Lower leg skin (tissue), 4 donors: Measurements from ENCODE around the gene PIGR. TPM values are rescaled to one million over a fixed set of nuclear protein-coding genes. Genes with fewer than 3 reads are reported as not detected.

Source experiments
- DNase-seq, 2 donors: peaks; one replicate each; pipeline ENCODE4 v3.0.0-alpha.2; 2019; ENCODE audit warnings: low spot score in 2 of 2
- H3K4me3 ChIP-seq: fragments of 200-600 bp; sonication (generic); 2 replicates; pipeline ENCODE4 v1.5.1; 2017; ENCODE audit warnings: mild to moderate bottlenecking, low read depth; ENCODE audit not compliant: poor library complexity, severe bottlenecking
- POLR2A ChIP-seq, 2 donors: fragments of 450-650 bp; IDR thresholded peaks; one replicate each; pipeline ENCODE4 v1.6.1; 2016 to 2017; ENCODE audit warnings: antibody characterized with exemption in 2 of 2, mild to moderate bottlenecking in 1 of 2, moderate library complexity in 1 of 2
- WGBS, 2 donors: methylation state at CpG; one replicate each; pipeline ENCODE4 v1.1.5; 2018; 5-methylcytosine and 5-hydroxymethylcytosine counted together
- intact Hi-C: fragments of 100-400 bp; cut with DNase I; formaldehyde crosslinking; loops from one replicate; pipeline ENCODE4 v1.15.0; 2023; ENCODE audit warnings: low total_unique reads
- total RNA-seq, 4 donors: library from RNA; depleted of rRNA; stranded (reverse); fragments of >200 nt; gene quantifications; one replicate each; pipeline ENCODE4 v1.1.0, GENCODE V29; 2016
- TF ChIP-seq, protein P1 (sequence below), 3 donors: fragments of 450-650 bp; IDR thresholded peaks; one replicate each; pipeline ENCODE4 v1.5.1; 2016; ENCODE audit warnings: antibody characterized with exemption in 3 of 3, mild to moderate bottlenecking in 3 of 3, moderate library complexity in 2 of 3

PIGR gene
- total RNA-seq, 4 donors from 2014 or later: 0.55 to 4.7 (median 2.0) TPM; not detected in 1

GRCh38 chr1:206909161-206909882 lies 36.9 kb downstream of the PIGR start:
- TF ChIP-seq, protein P1, sequence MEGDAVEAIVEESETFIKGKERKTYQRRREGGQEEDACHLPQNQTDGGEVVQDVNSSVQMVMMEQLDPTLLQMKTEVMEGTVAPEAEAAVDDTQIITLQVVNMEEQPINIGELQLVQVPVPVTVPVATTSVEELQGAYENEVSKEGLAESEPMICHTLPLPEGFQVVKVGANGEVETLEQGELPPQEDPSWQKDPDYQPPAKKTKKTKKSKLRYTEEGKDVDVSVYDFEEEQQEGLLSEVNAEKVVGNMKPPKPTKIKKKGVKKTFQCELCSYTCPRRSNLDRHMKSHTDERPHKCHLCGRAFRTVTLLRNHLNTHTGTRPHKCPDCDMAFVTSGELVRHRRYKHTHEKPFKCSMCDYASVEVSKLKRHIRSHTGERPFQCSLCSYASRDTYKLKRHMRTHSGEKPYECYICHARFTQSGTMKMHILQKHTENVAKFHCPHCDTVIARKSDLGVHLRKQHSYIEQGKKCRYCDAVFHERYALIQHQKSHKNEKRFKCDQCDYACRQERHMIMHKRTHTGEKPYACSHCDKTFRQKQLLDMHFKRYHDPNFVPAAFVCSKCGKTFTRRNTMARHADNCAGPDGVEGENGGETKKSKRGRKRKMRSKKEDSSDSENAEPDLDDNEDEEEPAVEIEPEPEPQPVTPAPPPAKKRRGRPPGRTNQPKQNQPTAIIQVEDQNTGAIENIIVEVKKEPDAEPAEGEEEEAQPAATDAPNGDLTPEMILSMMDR (IDR thresholded peaks at IDR 0.05): no peak
- TF ChIP-seq POLR2A (IDR thresholded peaks at IDR 0.05): no peak
- H3K4me3 ChIP-seq: no peak overlapping the region
- 0 to 1% methylated on average over 39 to 47 of the region's 69 CpGs for WGBS, 2 donors
- DNase-seq: peak; percentile 78 to 91
- intact Hi-C loops: no loop called here

DNA sequence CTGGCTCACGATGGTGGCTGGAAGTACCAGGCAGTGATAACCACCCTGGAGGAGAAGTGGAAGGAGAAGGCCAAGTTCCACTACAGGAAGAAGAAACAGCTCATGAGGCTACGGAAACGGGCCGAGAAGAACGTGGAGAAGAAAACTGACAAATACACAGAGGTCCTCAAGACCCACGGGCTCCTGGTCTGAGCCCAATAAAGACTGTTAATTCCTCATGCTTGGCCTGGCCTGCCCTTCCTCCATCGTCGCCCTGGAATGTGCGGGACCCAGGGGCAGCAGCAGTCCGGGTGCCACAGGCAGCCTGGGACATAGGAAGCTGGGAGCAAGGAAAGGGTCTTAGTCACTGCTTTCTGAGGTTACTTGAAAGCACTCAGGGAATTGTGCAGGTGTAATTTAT lies 38.2 kb downstream of the PIGR start:
- intact Hi-C loops: no loop called here
- H3K4me3 ChIP-seq: no peak overlapping the region
- 95 to 97% methylated on average over 10 of the region's 10 CpGs for WGBS, 2 donors
- TF ChIP-seq, protein P1 (IDR thresholded peaks at IDR 0.05): no peak
- TF ChIP-seq POLR2A (IDR thresholded peaks at IDR 0.05): no peak
- DNase-seq: no peak

- no peak for DNase-seq
- TF ChIP-seq, protein P1 (IDR thresholded peaks at IDR 0.05): no peak
- TF ChIP-seq POLR2A (IDR thresholded peaks at IDR 0.05): no peak
- WGBS, 2 donors: 84 to 87% methylated on average over 21 to 23 of the region's 23 CpGs
- intact Hi-C loops: no loop called here
- no peak overlapping the region for H3K4me3 ChIP-seq
These were observed 38.8 kb downstream of the PIGR start for GRCh38 chr1:206907304-206907991.

- DNase-seq: peak in 1 of 2 donors; percentile 79
- H3K4me3 ChIP-seq: no peak overlapping the region
- 45 to 53% methylated on average over 4 of the region's 4 CpGs for WGBS, 2 donors
- TF ChIP-seq POLR2A (IDR thresholded peaks at IDR 0.05): no peak
- TF ChIP-seq, protein P1 (IDR thresholded peaks at IDR 0.05): no peak
- intact Hi-C loops: no loop called here
These were observed 40.7 kb downstream of the PIGR start for GRCh38 chr1:206905295-206906164.

DNA sequence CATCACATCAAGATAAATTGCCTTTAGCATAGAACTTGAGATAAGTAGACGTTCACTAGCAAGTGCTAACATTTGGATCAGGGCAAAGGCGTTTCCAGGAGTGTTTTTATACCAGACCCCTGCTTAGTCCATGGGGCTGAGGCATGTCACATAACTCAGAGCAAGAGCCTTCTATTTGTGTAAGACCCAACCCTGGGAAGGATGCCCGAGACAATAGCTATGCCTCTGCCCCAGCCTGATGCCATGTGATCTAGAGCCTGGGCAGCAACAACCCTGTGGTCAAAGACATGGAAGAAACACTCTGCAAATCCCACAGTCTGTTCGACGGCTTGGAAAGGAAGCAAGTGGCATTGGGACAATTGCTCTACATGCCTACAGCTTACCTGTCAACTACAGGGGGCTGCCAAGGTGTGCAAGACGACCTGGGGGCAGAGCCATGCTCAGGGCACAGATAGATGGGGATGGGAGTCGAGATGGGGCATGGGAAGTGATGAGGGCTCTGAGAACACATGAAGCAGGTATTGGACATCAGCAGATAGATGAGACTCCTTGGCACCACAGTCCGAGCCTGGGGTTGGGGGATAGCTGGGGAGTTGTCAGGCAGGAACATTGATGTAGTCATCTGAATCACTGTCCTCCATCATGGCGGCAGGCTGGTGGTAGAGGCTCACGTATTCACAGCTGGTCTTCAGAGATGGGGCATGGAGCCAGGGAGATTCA lies 41.7 kb downstream of the PIGR start:
- 80 to 82% methylated on average over 10 of the region's 10 CpGs for WGBS, 2 donors
- intact Hi-C loops: no loop called here
- no peak overlapping the region for H3K4me3 ChIP-seq
- TF ChIP-seq, protein P1 (IDR thresholded peaks at IDR 0.05): no peak
- TF ChIP-seq POLR2A (IDR thresholded peaks at IDR 0.05): no peak
- peak in 1 of 2 donors; percentile 70 for DNase-seq
